ENCODE results near the gene C1orf141. TPM values are rescaled to one million over a fixed set of nuclear protein-coding genes. Genes with fewer than 3 reads are reported as not detected.
"Not testable (repeated sequence)": the region's sequence is repeated elsewhere in the genome, so short reads cannot be mapped to it uniquely, and the experiment has no call there.

C1orf141 gene
- total RNA-seq, 4 donors from 2014 or later = not detected

- Histone ChIP-seq H3K4me1 (no peaks in the 10 kb centered on the region), H3K27ac (no peak overlapping the region), H3K36me3 (no peaks in the 10 kb centered on the region), H3K9me3 (no peaks in the 10 kb centered on the region), H3K27me3 (no peaks in the 10 kb centered on the region), H3K4me3 (no peak overlapping the region)
- intact Hi-C loops (cut with DNase I; ENCODE audit: low total_unique reads) = no loop called here
- no peak for DNase-seq
- in situ Hi-C loops (cut with MboI; ENCODE audit: low pct_ligation_motif_present in 1 of 4, low pct_unique_long_range_greater_than_20kb in 1 of 4, low sequenced_read_pairs in 3 of 4) = no loop called here
- WGBS, 2 donors (ENCODE audit: low coverage in 1 of 2) = 98 to 100% methylated on average over 1 to 8 of the region's 9 CpGs
- no peak for TF ChIP-seq POLR2AphosphoS5 (IDR thresholded peaks at IDR 0.05)
- no peak for TF ChIP-seq EP300 (IDR thresholded peaks at IDR 0.05; ENCODE audit: low read depth)
- TF ChIP-seq CTCF (IDR thresholded peaks at IDR 0.05) = no peak
- no peak for TF ChIP-seq POLR2A (IDR thresholded peaks at IDR 0.05)
Observed at GRCh38 chr1:67084765-67085318, 49.9 kb downstream of the C1orf141 start.

GRCh38 chr1:67078291-67078690 is 56.5 kb downstream of the C1orf141 start:
- in situ Hi-C loops (cut with MboI; ENCODE audit: low pct_ligation_motif_present in 1 of 4, low pct_unique_long_range_greater_than_20kb in 1 of 4, low sequenced_read_pairs in 3 of 4) = no loop called here
- intact Hi-C loops (cut with DNase I; ENCODE audit: low total_unique reads) = no loop called here
- WGBS, 2 donors (ENCODE audit: low coverage in 1 of 2) = 95 to 97% methylated on average over 3 of the region's 3 CpGs
- DNase-seq = no peak
- H3K4me1 ChIP-seq = no peaks in the 10 kb centered on the region
- no peaks in the 10 kb centered on the region for H3K9me3 ChIP-seq
- TF ChIP-seq POLR2AphosphoS5 (IDR thresholded peaks at IDR 0.05) (no peak), CTCF (IDR thresholded peaks at IDR 0.05) (no peak), EP300 (IDR thresholded peaks at IDR 0.05; ENCODE audit: low read depth) (no peak), POLR2A (IDR thresholded peaks at IDR 0.05) (no peak)
- H3K36me3 ChIP-seq = no peaks in the 10 kb centered on the region
- no peak overlapping the region for H3K4me3 ChIP-seq
- H3K27me3 ChIP-seq = no peaks in the 10 kb centered on the region
- no peak overlapping the region for H3K27ac ChIP-seq

DNA sequence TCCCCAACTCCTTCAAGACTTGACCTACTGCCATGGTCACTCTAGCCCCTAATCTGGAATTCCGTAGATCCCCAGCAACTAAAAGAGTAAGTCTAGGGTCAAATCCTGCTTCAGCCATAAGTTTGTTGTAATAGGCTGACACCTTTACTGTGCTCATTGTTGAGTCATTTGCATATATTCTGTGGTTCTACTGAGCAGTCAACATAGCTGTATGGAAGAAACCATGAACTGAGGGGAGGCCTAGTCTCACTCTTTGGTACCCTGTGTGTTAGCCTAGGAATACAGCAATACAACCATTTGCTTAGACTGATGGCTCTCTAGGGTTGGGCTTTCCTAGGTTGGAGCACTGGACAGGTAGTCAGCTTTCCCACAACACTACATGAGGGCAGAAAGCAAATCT is 57.2 kb downstream of the C1orf141 start:
- Histone ChIP-seq H3K4me1 (no peaks in the 10 kb centered on the region), H3K27ac (no peak overlapping the region), H3K4me3 (no peak overlapping the region), H3K27me3 (no peaks in the 10 kb centered on the region), H3K36me3 (no peaks in the 10 kb centered on the region), H3K9me3 (no peaks in the 10 kb centered on the region)
- in situ Hi-C loops (cut with MboI; ENCODE audit: low pct_ligation_motif_present in 1 of 4, low pct_unique_long_range_greater_than_20kb in 1 of 4, low sequenced_read_pairs in 3 of 4) = no loop called here
- intact Hi-C loops (cut with DNase I; ENCODE audit: low total_unique reads) = no loop called here
- TF ChIP-seq POLR2A (IDR thresholded peaks at IDR 0.05) = no peak
- no peak for TF ChIP-seq CTCF (IDR thresholded peaks at IDR 0.05)
- no peak for TF ChIP-seq EP300 (IDR thresholded peaks at IDR 0.05; ENCODE audit: low read depth)
- TF ChIP-seq POLR2AphosphoS5 (IDR thresholded peaks at IDR 0.05) = no peak
- WGBS, 2 donors (ENCODE audit: low coverage in 1 of 2) = 93% methylated on average over 1 of the region's 1 CpG; no CpG with 5 or more reads in 1 of the 2 donors
- DNase-seq = no peak

DNA sequence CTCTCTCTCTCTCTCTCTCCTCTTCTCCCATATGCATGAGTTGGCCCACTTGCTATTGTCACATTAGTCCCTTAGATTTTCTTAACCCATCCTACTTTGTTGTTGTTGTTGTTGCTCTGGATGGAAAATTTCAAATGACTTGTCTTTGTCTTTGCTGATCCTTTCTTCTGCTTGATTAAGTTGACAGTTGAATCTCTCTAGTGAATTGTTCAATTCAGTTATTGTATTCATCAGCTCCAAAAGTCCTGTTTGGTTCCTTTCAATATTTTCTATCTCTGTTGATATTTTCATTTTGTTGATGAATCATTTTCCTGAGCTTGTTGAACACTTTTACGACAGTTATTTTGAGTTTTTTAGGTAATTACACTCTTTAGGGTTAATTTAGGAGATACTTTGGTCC is 62.0 kb downstream of the C1orf141 start:
- H3K9me3 ChIP-seq = peaks cover 2 to 3% of the 10 kb centered on the region in 2 donors
- intact Hi-C loops (cut with DNase I; ENCODE audit: low total_unique reads) (no loop called here), in situ Hi-C loops (cut with MboI; ENCODE audit: low pct_ligation_motif_present in 1 of 4, low pct_unique_long_range_greater_than_20kb in 1 of 4, low sequenced_read_pairs in 3 of 4) (no loop called here)
- H3K27me3 ChIP-seq = no peaks in the 10 kb centered on the region
- WGBS, 2 donors (ENCODE audit: low coverage in 1 of 2) = 85 to 94% methylated on average over 1 of the region's 1 CpG
- no peaks in the 10 kb centered on the region for H3K36me3 ChIP-seq
- DNase-seq = no peak
- no peak overlapping the region for H3K27ac ChIP-seq
- no peaks in the 10 kb centered on the region for H3K4me1 ChIP-seq
- TF ChIP-seq POLR2AphosphoS5 (IDR thresholded peaks at IDR 0.05) (no peak), POLR2A (IDR thresholded peaks at IDR 0.05) (no peak), EP300 (IDR thresholded peaks at IDR 0.05; ENCODE audit: low read depth) (no peak), CTCF (IDR thresholded peaks at IDR 0.05) (no peak)
- H3K4me3 ChIP-seq = no peak overlapping the region

- not testable (repeated sequence) for H3K27me3 ChIP-seq
Observed at GRCh38 chr1:67067655-67068054, 67.1 kb downstream of the C1orf141 start.

More at GRCh38 chr1:67067655-67068054, 67.1 kb downstream of the C1orf141 start:
- H3K9me3 ChIP-seq; H3K4me3 ChIP-seq; H3K4me1 ChIP-seq; H3K27ac ChIP-seq; in situ Hi-C loops (cut with MboI; ENCODE audit: low pct_ligation_motif_present in 1 of 4, low pct_unique_long_range_greater_than_20kb in 1 of 4, low sequenced_read_pairs in 3 of 4); intact Hi-C loops (cut with DNase I; ENCODE audit: low total_unique reads); H3K36me3 ChIP-seq; DNase-seq: not testable (repeated sequence)
- WGBS, 2 donors (ENCODE audit: low coverage in 1 of 2) = 30 to 80% methylated on average over 1 to 2 of the region's 3 CpGs

Data from transverse colon (tissue), 4 donors.